GM06990 (cell line): ENCODE results near the gene BNIP1.
A peak's percentile ranks its signal among the peaks of the same experiment; 100 is the strongest.

ENCODE experiments used
- DNase-seq: peaks from one replicate; pipeline ENCODE4 v3.0.0-alpha.2; 2011; ENCODE audit not compliant: insufficient read length; ENCODE audit errors: extremely low read depth
- H3K27me3 ChIP-seq: replicated peaks from 2 replicates; pipeline ENCODE4 v1.6.0; 2011; ENCODE audit warnings: low read length; ENCODE audit not compliant: control insufficient read depth, insufficient read depth
- H3K36me3 ChIP-seq: 2 replicates; pipeline ENCODE4 v1.5.1; 2011; ENCODE audit warnings: low read length; ENCODE audit not compliant: control insufficient read depth, insufficient read depth
- H3K4me3 ChIP-seq: replicated peaks from 2 replicates; pipeline ENCODE4 v1.5.1; 2011; ENCODE audit warnings: low read depth, mild to moderate bottlenecking, control low read depth, low read length
- TF ChIP-seq, protein P1 (sequence below): IDR thresholded peaks from 2 replicates; pipeline ENCODE4 v1.5.1; 2011; ENCODE audit warnings: low read length, control low read depth, mild to moderate bottlenecking, inconsistent platforms; ENCODE audit not compliant: insufficient read depth, poor library complexity, severe bottlenecking

The BNIP1 gene

GRCh38 chr5:173187054-173187743 is 42.9 kb downstream of the BNIP1 start:
- TF ChIP-seq, protein P1, sequence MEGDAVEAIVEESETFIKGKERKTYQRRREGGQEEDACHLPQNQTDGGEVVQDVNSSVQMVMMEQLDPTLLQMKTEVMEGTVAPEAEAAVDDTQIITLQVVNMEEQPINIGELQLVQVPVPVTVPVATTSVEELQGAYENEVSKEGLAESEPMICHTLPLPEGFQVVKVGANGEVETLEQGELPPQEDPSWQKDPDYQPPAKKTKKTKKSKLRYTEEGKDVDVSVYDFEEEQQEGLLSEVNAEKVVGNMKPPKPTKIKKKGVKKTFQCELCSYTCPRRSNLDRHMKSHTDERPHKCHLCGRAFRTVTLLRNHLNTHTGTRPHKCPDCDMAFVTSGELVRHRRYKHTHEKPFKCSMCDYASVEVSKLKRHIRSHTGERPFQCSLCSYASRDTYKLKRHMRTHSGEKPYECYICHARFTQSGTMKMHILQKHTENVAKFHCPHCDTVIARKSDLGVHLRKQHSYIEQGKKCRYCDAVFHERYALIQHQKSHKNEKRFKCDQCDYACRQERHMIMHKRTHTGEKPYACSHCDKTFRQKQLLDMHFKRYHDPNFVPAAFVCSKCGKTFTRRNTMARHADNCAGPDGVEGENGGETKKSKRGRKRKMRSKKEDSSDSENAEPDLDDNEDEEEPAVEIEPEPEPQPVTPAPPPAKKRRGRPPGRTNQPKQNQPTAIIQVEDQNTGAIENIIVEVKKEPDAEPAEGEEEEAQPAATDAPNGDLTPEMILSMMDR = peak; percentile 50
- Histone ChIP-seq H3K4me3 (no peak overlapping the region), H3K27me3 (no peaks in the 10 kb centered on the region; the same call in 1 of the 2 replicates), H3K36me3 (no peaks in the 10 kb centered on the region)
- DNase-seq = peak; percentile 39

DNA sequence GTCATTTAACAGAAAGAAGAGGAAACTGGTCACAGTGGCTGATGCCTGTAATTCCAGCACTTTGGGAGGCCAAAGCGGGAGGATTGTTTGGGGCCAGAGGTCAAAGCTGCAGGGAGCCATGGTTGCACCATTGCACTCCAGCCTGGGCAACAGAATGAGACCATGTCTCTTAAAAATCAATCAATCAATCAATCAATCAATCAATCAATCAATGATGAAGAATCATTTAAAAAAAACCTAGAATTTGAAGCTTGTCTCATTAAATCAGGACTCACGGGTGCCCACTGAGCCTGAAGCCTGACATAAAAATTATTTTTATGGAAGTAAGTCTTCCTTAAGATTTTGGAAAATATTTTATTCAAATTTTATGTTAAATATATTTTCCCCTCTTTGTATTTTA is 43.9 kb downstream of the BNIP1 start:
- Histone ChIP-seq H3K4me3 (no peak overlapping the region), H3K36me3 (no peaks in the 10 kb centered on the region), H3K27me3 (no peaks in the 10 kb centered on the region; the same call in 1 of the 2 replicates)
- no peak for DNase-seq
- TF ChIP-seq, protein P1 = no peak

DNA sequence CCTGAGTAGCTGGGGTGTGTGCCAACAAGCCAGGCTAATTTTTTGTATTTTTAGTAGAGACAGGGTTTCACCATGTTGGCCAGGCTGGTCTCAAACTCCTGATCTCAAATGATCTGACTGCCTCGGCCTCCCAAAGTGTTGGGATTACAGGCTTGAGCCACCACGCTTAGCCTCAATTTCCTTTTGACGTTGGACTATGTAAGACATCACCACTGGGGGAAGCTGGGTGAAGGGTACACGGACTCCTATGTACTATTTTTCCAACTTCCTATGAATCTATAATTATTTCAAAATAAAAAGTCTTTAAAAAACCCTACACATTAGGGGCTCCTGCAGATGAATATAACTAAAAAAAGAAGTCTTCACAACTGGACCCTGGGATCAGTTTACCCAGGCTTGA is 46.7 kb downstream of the BNIP1 start:
- Histone ChIP-seq H3K27me3 (no peaks in the 10 kb centered on the region; the same call in 1 of the 2 replicates), H3K4me3 (no peak overlapping the region), H3K36me3 (no peaks in the 10 kb centered on the region)
- TF ChIP-seq, protein P1 = no peak
- DNase-seq = no peak

DNA sequence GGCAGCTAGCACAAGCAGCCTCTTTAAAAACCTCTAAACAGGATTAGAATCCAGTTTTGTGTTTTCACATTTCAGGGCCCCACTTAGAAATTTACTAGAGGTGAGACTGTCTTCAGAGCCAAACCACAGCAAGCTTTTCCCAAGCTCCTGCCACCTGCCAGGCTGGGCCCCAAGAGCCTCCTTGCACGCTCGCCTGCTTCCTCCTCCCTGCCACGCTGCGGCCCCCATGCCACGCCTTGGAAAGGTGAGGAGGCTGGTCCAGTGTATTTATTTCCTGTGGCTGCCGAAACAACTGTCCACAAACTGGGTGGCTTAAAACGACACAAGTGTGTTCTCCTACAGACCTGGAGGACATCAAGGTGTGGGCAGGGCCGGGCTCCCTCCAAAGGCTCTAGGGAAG is 47.2 kb downstream of the BNIP1 start:
- Histone ChIP-seq H3K4me3 (no peak overlapping the region), H3K36me3 (no peaks in the 10 kb centered on the region), H3K27me3 (no peaks in the 10 kb centered on the region; the same call in none of the 2 replicates)
- TF ChIP-seq, protein P1 = no peak
- no peak for DNase-seq

DNA sequence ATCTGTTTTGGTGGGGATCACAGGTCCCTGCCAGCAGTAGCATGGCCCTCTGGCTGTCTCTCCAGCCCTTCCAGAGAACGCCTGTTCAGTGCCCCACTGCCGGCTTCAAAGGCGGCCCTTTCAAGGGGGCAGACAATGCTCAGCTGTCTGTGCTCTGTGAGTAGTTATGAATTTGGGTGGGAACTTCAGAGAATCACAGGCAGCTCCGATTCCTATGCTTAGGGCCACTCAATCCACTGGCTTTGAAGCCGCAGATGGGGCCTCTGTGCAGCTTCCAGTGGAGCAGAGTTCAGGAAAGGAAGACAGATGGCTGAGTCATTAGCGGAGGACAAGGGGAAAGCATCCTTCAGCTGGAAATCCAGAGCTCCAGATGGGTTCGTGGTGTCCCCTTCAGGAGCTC is 48.2 kb downstream of the BNIP1 start:
- Histone ChIP-seq H3K27me3 (no peaks in the 10 kb centered on the region; the same call in none of the 2 replicates), H3K36me3 (no peaks in the 10 kb centered on the region), H3K4me3 (no peak overlapping the region)
- no peak for DNase-seq
- TF ChIP-seq, protein P1 = no peak
